H9 (cell line): Measurements from ENCODE around the gene ZGLP1. TPM values are rescaled to one million over a fixed set of nuclear protein-coding genes. Genes with fewer than 3 reads are reported as not detected.

Source experiments
- DNase-seq: peaks from one replicate; pipeline ENCODE4 v3.0.0-alpha.2; 2017
- H2AFZ ChIP-seq: one replicate; pipeline ENCODE4 v1.6.1; 2013; ENCODE audit warnings: mild to moderate bottlenecking, low read length, control low read depth, moderate library complexity
- H2AK5ac ChIP-seq: 2 replicates; pipeline ENCODE4 v1.6.1; 2013; ENCODE audit warnings: low read length, control low read depth, mixed read lengths; ENCODE audit not compliant: insufficient read length
- H2BK120ac ChIP-seq: one replicate; pipeline ENCODE4 v1.6.1; 2013; ENCODE audit warnings: low read depth, mild to moderate bottlenecking, low read length, control low read depth, inconsistent platforms; ENCODE audit not compliant: poor library complexity, severe bottlenecking
- H2BK12ac ChIP-seq: 2 replicates; pipeline ENCODE4 v1.6.1; 2013; ENCODE audit warnings: low read length, control low read depth, mixed read lengths, low read depth; ENCODE audit not compliant: insufficient read length
- H2BK15ac ChIP-seq: 2 replicates; pipeline ENCODE4 v1.6.1; 2013; ENCODE audit warnings: low read depth, low read length, control low read depth
- H2BK20ac ChIP-seq: one replicate; pipeline ENCODE4 v1.6.1; 2013; ENCODE audit warnings: low read depth, mild to moderate bottlenecking, low read length, control low read depth, inconsistent platforms; ENCODE audit not compliant: poor library complexity, severe bottlenecking
- H2BK5ac ChIP-seq: 2 replicates; pipeline ENCODE4 v1.6.1; 2013; ENCODE audit warnings: low read length, control low read depth, mixed read lengths; ENCODE audit not compliant: insufficient read length
- H3K14ac ChIP-seq: 2 replicates; pipeline ENCODE4 v1.6.1; 2013; ENCODE audit warnings: low read length, control low read depth; ENCODE audit not compliant: insufficient read depth
- H3K18ac ChIP-seq: 2 replicates; pipeline ENCODE4 v1.6.1; 2013; ENCODE audit warnings: low read depth, mild to moderate bottlenecking, mixed read lengths, low read length, control low read depth; ENCODE audit not compliant: insufficient read length
- H3K23ac ChIP-seq: 2 replicates; pipeline ENCODE4 v1.6.1; 2013; ENCODE audit warnings: low read length, control low read depth, mixed read lengths, low read depth; ENCODE audit not compliant: insufficient read length
- H3K23me2 ChIP-seq: 2 replicates; pipeline ENCODE4 v1.6.1; 2013; ENCODE audit warnings: low read depth, mild to moderate bottlenecking, mixed read lengths, low read length, control low read depth; ENCODE audit not compliant: insufficient read length, poor library complexity, severe bottlenecking
- H3K27ac ChIP-seq: 2 replicates; pipeline ENCODE4 v1.5.1; 2013; ENCODE audit warnings: low read length, control low read depth, mixed read lengths, low read depth; ENCODE audit not compliant: insufficient read length
- H3K27me3 ChIP-seq: 2 replicates; pipeline ENCODE4 v1.6.1; 2013; ENCODE audit warnings: low read length, control low read depth, inconsistent platforms; ENCODE audit not compliant: insufficient read depth
- H3K4ac ChIP-seq: 2 replicates; pipeline ENCODE4 v1.6.1; 2013; ENCODE audit warnings: low read depth, mild to moderate bottlenecking, control low read depth, inconsistent platforms, low read length, moderate library complexity
- H3K4me1 ChIP-seq: 2 replicates; pipeline ENCODE4 v1.6.1; 2013; ENCODE audit warnings: low read length, control low read depth, inconsistent platforms; ENCODE audit not compliant: insufficient read depth
- H3K4me2 ChIP-seq: 2 replicates; pipeline ENCODE4 v1.6.1; 2013; ENCODE audit warnings: low read length, control low read depth, mixed read lengths; ENCODE audit not compliant: insufficient read length, insufficient read depth
- H3K56ac ChIP-seq: 2 replicates; pipeline ENCODE4 v1.6.1; 2013; ENCODE audit warnings: low read depth, mild to moderate bottlenecking, mixed read lengths, low read length, control low read depth; ENCODE audit not compliant: insufficient read length
- H3K79me1 ChIP-seq: 2 replicates; pipeline ENCODE4 v1.6.1; 2013; ENCODE audit warnings: low read depth, mild to moderate bottlenecking, moderate library complexity, low read length, control low read depth, inconsistent platforms; ENCODE audit not compliant: insufficient read depth, poor library complexity, severe bottlenecking
- H3K79me2 ChIP-seq: 2 replicates; pipeline ENCODE4 v1.6.1; 2013; ENCODE audit warnings: low read length, control low read depth, inconsistent platforms; ENCODE audit not compliant: insufficient read depth
- H3K9ac ChIP-seq: 2 replicates; pipeline ENCODE4 v1.6.1; 2013; ENCODE audit warnings: low read length, control low read depth, mixed read lengths; ENCODE audit not compliant: insufficient read length; ENCODE audit errors: extremely low read depth
- H3K9me3 ChIP-seq: one replicate; pipeline ENCODE4 v1.6.1; 2013; ENCODE audit warnings: low read depth, low read length, inconsistent platforms; ENCODE audit not compliant: control insufficient read depth
- H3T11ph ChIP-seq: one replicate; pipeline ENCODE4 v1.6.1; 2013; ENCODE audit warnings: mild to moderate bottlenecking, low read length, control low read depth, inconsistent platforms
- H4K20me1 ChIP-seq: one replicate; pipeline ENCODE4 v1.6.1; 2013; ENCODE audit not compliant: control insufficient read depth, insufficient read length, insufficient read depth
- H4K5ac ChIP-seq: 2 replicates; pipeline ENCODE4 v1.6.1; 2013; ENCODE audit warnings: low read depth, mild to moderate bottlenecking, mixed read lengths, low read length, control low read depth; ENCODE audit not compliant: insufficient read length
- H4K8ac ChIP-seq: replicated peaks from 2 replicates; pipeline ENCODE4 v1.6.1; 2013; ENCODE audit warnings: low read length, control low read depth, mixed read lengths, low read depth; ENCODE audit not compliant: insufficient read length
- H4K91ac ChIP-seq: 2 replicates; pipeline ENCODE4 v1.6.1; 2013; ENCODE audit warnings: low read depth, mild to moderate bottlenecking, moderate library complexity, mixed read lengths, low read length, control low read depth; ENCODE audit not compliant: insufficient read length
- H3K27ac Mint-ChIP-seq, 3 experiments: 2 replicates in 2 of 3; 3 replicates in 1 of 3; pipeline ENCODE4 v1.8.0; 2020 to 2021; ENCODE audit warnings: mixed read lengths in 3 of 3, mild to moderate bottlenecking in 1 of 3, moderate library complexity in 1 of 3
- H3K27me3 Mint-ChIP-seq: 2 replicates; pipeline ENCODE4 v1.8.0; 2021; ENCODE audit warnings: low read depth, mild to moderate bottlenecking, moderate library complexity, mixed read lengths
- H3K36me3 Mint-ChIP-seq, 3 experiments: 2 replicates in 2 of 3; 3 replicates in 1 of 3; pipeline ENCODE4 v1.8.0; 2020 to 2021; ENCODE audit warnings: low read depth in 3 of 3, mixed read lengths in 3 of 3; ENCODE audit not compliant: insufficient read depth in 1 of 3
- H3K4me1 Mint-ChIP-seq, 2 experiments: 2 replicates each; pipeline ENCODE4 v1.8.0; 2020; ENCODE audit warnings: mixed read lengths in 2 of 2
- H3K4me3 Mint-ChIP-seq, 2 experiments: 2 replicates in 1 of 2; 3 replicates in 1 of 2; pipeline ENCODE4 v1.8.0; 2020 to 2021; ENCODE audit warnings: mild to moderate bottlenecking in 2 of 2, mixed read lengths in 2 of 2, moderate library complexity in 1 of 2
- H3K9me3 Mint-ChIP-seq, 2 experiments: 2 replicates in 1 of 2; 3 replicates in 1 of 2; pipeline ENCODE4 v1.8.0; 2020; ENCODE audit warnings: mild to moderate bottlenecking in 2 of 2, mixed read lengths in 2 of 2, moderate library complexity in 1 of 2
- WGBS: extraction: QIAGEN DNeasy Blood & Tissue Kit; methylation state at CpG from one replicate; pipeline ENCODE4 v1.1.7; 2013; ENCODE audit warnings: missing lambda C conversion rate, low lambda C conversion rate, mixed read lengths; ENCODE audit not compliant: insufficient read length; ENCODE audit errors: extremely low coverage; 5-methylcytosine and 5-hydroxymethylcytosine counted together
- total RNA-seq: library from RNA; stranded (reverse); gene quantifications from 2 replicates; pipeline ENCODE4 v1.2.1, GENCODE V29; 2021
- TF ChIP-seq, protein P1 (sequence below): fragments of 200-600 bp; sonication (generic); conservative IDR thresholded peaks from 3 replicates; pipeline ENCODE4 v1.8.0; 2021; ENCODE audit warnings: antibody characterized with exemption, mild to moderate bottlenecking

ZGLP1 gene
- total RNA-seq, 1 experiment from 2014 or later: 6.9 TPM

DNA sequence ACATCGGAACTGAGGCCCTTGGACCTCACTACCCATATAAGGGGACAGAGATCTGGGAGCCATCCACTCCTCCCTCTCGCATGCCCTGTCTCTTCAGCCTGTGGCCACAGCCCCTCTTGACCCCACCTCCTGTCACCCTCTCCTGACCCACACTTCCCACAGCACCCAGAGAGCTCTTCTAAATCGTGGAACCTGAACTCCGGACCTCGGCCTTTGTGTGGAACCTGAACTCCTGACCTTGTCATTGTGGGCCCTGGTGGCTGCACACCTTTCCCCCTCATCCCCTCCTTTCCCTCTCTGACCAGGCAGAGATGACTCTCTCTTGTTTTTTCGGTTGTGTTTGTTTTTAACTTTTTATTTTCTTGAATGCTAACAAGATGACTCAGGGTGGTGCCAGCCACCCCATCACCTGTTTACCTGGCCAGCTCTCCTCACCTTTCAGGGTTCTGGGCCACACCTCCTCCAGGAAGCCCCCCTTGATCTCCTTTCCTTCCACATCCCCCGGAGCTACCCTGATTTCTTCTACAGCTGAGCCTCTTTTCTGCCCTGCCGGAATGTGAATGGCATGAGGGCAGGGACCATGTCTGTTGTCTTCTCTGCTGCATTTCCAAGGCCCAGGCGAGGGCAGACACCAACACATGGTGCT lies 52.5 kb downstream of the ZGLP1 start:
- Histone ChIP-seq H3K9me3 (no peaks in the 10 kb centered on the region), H3K27ac (no peak overlapping the region), H3K4ac (no peak overlapping the region), H3K23me2 (peaks cover 4% of the 10 kb centered on the region), H3K79me2 (no peaks in the 10 kb centered on the region), H3K79me1 (peaks cover 2% of the 10 kb centered on the region), H3K27me3 (no peaks in the 10 kb centered on the region), H2BK20ac (no peak overlapping the region), H3K18ac (no peak overlapping the region), H2AK5ac (no peak overlapping the region), H2BK120ac (no peak overlapping the region), H4K8ac (no peak overlapping the region), H2BK12ac (no peak overlapping the region), H4K91ac (no peak overlapping the region), H3K4me1 (no peaks in the 10 kb centered on the region; the same call in 1 of the 2 replicates), H2BK5ac (no peak overlapping the region), H3K9ac (no peak overlapping the region), H3K4me2 (no peak overlapping the region), H3K23ac (no peak overlapping the region), H4K20me1 (peaks cover 4% of the 10 kb centered on the region), H3K56ac (no peak overlapping the region), H3K14ac (no peak overlapping the region; the same call in 1 of the 2 replicates), H3T11ph (no peak overlapping the region), H4K5ac (no peak overlapping the region), H2AFZ (no peak overlapping the region), H2BK15ac (no peak overlapping the region)
- no peak for DNase-seq
- Mint-ChIP-seq H3K27me3 (no peaks in the 10 kb centered on the region; the same call in 1 of the 2 replicates), H3K9me3 (no peaks in the 10 kb centered on the region; a peak in 1 of 5 replicates), H3K27ac (0 out of 7 replicates have a peak overlapping the region, but pooled peaks of 1 of the 3 experiments have one; percentile 47), H3K36me3 (peaks cover 29 to 57% (median 49%) of the 10 kb centered on the region in 3 experiments; a peak in 6 of 7 replicates), H3K4me3 (no peak overlapping the region), H3K4me1 (peaks cover 5 to 9% of the 10 kb centered on the region in 2 experiments)
- WGBS: no CpG with 5 or more reads among the region's 9 CpGs
- TF ChIP-seq, protein P1, sequence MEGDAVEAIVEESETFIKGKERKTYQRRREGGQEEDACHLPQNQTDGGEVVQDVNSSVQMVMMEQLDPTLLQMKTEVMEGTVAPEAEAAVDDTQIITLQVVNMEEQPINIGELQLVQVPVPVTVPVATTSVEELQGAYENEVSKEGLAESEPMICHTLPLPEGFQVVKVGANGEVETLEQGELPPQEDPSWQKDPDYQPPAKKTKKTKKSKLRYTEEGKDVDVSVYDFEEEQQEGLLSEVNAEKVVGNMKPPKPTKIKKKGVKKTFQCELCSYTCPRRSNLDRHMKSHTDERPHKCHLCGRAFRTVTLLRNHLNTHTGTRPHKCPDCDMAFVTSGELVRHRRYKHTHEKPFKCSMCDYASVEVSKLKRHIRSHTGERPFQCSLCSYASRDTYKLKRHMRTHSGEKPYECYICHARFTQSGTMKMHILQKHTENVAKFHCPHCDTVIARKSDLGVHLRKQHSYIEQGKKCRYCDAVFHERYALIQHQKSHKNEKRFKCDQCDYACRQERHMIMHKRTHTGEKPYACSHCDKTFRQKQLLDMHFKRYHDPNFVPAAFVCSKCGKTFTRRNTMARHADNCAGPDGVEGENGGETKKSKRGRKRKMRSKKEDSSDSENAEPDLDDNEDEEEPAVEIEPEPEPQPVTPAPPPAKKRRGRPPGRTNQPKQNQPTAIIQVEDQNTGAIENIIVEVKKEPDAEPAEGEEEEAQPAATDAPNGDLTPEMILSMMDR: no peak
